Activated T-cell treated with anti-CD3 and anti-CD28 coated beads for 1 hour (primary cell): ENCODE data around the gene GBA3.

Experiments used
- DNase-seq: peaks from one replicate; pipeline ENCODE4 v3.0.0-alpha.2; 2020; ENCODE audit warnings: low read depth

Gene GBA3

DNA sequence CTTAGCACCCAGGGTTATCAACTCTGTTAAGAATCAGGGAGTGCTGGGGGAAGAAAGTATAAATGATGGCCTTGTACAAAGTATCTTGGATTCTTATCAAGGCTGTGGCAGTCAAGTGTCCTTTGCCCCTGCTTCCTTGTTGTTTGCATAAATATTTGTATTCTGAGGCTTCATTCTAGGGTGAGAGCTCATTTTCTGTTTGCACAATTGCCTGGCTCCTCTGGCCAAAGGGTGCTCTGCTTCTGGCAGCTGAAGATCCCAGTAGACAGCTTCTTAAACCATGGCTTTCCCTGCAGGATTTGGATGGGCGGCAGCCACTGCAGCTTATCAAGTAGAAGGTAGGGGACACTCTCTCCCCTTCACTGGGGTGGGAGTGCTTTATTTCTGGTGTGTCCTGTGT, at the start of gene GBA3:
GBA3 (plus strand) TSS at position 202 of the 400 bp plus-strand sequence.
- no peak for DNase-seq

DNA sequence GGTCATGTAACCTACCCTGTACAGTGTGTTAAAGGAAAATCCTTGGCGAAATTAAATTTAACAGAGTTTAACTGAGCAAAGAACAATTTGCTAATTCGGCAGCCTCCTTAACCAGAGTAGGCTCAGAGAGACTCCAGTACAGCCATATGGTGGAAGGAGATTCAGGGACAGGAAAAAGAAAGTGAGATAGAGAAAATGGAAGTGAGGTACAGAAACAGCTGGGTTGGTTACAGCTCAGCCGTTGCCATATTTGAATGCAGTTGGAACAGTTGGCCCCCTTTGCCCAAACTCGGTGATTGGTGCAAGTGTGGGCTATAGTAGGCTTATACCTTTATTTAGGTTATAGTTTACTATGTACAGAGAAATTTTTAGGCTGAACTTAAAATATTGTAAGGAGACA, 48.8 kb upstream of the GBA3 start:
- no peak for DNase-seq

DNA sequence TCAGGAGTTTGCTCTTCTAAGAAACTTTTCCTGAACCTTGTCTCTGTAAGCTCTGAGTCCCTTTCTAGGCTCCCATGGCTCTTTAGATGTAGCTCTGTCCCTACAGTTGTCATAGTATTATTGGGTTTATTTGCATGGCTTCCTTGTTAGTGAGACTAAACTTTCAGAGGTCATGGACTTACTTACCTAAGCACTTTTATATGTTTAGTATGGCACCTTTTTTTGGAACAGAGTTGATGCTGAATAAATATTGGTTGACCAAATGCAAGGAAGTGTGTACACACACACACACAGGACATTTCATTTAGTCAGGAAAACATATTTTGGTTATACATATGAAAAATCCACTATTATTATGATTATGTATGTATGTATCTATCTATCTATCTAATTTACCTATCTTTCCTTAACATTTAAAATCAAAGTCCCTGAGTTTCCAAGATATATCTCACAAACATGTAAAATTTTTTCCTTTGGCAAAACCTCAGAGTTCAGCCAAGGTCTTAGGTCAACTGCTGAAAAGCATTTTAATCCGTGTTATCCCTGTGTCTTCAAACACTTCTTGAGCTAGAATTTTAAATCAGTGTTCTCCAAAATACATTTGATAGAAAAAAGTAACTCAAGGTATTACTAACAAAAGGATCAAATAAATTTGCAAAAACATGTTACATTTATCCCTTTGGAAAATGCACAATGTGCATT, 47.1 kb upstream of the GBA3 start:
- no peak for DNase-seq

GRCh38 chr4:22648996-22649395, 43.7 kb upstream of the GBA3 start:
- DNase-seq, result no peak

- no peak for DNase-seq
Observed at GRCh38 chr4:22650771-22651170, 42.0 kb upstream of the GBA3 start.

DNA sequence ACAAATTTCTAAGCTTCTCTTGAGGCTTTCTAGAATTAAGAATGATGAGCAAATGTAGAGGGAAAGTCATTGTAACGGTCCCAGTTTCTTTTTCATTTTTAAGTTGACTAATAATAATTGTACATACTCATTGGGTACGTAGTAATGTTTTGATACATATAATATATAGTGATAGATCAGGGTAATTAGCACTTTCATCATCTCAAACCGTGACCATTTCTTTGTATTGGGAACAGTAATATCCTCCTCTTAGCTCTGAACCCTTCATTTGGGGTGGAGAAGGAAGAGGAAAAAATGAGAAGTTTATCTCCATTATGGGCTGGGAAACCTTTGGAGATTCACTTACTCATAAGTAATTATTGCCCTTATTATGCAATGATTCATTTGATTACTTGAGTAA, 39.0 kb upstream of the GBA3 start:
- DNase-seq, result no peak

- DNase-seq, result no peak
Observed at GRCh38 chr4:22661443-22661842, 31.3 kb upstream of the GBA3 start.

DNA sequence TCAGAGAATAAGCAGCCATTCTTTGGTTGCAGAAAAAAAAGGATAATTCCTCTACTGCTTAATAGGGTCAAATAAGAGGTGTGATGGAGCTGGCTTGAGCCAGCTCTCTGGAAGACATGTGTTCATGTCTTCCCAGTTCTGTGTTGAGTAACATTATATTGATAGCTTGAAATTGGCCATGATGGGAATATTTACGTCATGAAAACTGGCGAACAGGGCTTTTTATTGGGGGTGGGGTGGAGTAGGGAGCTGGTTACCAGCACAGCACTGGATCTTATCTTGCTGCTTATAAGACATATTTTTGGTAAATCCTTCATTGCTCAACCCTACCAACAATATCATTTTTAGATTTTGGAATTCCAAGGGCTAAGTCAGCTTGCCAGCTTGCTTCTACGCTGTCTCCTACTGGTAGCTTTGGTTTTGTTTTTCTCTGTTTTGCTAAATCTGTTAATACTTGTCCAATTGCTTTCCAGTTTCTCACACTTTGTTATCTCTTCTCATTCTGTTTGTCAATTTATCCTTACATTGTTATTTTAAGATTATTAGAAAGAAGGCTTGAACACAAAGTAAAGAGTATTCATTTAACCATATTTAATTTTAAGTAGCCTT, 25.3 kb upstream of the GBA3 start:
- no peak for DNase-seq

DNA sequence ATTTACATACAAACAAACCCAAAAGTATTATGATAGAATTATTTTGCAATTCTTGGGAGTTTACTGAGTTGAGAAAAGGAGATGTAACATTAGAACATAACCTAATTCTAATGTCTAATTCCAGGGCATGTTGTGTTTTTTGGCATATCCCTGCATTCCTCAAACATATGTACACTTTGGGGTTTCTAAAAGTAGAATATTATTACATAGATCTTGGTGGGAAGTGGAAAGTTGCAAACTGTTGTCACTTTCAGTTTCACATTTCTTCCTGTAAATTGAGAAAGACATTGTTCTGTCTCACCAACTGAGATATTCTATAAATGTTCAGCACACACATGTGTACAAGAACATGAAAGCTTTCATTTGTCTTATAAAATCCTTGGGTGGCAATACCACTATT, 24.4 kb upstream of the GBA3 start:
- DNase-seq, result no peak

DNA sequence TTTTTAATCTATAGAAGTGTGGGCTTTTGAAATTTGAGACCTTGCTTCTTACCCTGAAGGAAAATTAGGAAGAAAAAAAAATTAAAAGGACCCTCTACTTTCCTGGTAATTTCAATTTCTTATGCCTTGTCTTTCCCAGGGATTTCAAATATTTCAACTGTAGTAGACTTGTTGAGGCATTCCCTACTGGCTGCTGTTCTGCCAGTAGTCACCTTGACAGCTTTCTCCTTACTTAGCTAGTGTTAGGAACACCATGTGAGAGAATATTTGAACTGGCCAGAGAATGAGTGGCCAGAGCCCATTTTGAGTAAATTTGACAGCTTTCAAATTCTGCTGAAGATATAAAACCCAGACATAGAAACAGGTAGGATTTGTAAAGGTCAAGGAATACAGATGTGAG, 24.0 kb upstream of the GBA3 start:
- DNase-seq, result no peak

DNA sequence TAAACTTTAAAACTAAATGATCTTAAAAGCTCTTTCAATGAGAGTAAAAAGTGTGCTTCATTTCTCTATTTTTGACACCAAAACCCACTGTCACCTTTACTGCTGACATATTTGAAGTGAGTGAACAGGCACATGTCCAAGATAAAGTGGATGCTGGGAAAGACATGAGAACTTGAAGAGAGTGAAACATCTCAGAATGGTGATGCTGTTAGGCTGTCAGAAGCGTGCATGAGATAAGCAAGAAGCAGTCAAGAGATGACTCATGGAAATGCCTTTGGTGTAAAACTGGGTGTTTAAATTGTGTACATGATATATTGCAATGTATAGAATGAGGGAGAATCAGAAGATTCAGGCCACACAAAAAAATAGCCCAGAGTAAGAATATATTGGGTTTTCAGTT, 21.8 kb upstream of the GBA3 start:
- no peak for DNase-seq

- no peak for DNase-seq
Observed at GRCh38 chr4:22672519-22672918, 20.2 kb upstream of the GBA3 start.

DNA sequence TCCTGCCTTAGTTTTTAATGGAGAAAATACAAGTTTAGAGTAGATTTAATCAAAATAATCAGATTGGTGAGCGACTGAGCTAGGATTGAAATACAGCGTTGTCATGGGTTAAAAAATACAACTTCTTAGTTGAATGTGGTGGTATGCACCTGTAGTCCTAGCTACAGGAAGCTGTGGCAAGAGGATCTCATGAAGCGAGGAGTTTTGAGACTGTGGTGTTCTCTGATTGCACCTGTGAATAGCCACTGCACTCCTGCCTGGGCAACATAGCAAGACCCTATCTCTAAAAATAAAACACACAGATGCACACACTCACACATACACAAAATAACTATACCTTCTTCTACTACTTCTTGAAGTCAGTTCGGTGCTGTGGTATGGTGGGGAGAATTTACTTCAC, 19.8 kb upstream of the GBA3 start:
- DNase-seq, result no peak

- DNase-seq, result no peak
Observed at GRCh38 chr4:22674700-22675099, 18.0 kb upstream of the GBA3 start.

DNA sequence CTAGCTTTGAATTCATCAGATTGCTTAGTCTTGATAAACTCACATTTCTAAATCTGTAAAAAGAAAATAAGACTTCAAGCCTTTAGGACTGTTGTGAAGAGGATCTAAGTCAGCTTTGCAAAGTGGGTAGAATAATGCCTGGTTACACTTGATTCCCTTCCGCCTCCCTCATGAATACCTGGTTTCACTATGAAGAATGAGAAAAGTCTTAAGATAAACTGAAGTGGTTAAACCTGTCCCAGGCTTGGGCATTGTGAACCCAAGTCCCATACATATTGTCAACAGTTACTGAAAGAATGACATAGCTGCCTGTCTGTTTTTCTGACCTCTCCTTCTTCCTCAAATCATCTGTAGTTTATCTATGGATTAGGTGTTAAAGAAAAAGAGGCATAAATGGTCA, 16.7 kb upstream of the GBA3 start:
- DNase-seq, result no peak

- DNase-seq, result no peak
Observed at GRCh38 chr4:22677780-22678179, 15.0 kb upstream of the GBA3 start.

DNA sequence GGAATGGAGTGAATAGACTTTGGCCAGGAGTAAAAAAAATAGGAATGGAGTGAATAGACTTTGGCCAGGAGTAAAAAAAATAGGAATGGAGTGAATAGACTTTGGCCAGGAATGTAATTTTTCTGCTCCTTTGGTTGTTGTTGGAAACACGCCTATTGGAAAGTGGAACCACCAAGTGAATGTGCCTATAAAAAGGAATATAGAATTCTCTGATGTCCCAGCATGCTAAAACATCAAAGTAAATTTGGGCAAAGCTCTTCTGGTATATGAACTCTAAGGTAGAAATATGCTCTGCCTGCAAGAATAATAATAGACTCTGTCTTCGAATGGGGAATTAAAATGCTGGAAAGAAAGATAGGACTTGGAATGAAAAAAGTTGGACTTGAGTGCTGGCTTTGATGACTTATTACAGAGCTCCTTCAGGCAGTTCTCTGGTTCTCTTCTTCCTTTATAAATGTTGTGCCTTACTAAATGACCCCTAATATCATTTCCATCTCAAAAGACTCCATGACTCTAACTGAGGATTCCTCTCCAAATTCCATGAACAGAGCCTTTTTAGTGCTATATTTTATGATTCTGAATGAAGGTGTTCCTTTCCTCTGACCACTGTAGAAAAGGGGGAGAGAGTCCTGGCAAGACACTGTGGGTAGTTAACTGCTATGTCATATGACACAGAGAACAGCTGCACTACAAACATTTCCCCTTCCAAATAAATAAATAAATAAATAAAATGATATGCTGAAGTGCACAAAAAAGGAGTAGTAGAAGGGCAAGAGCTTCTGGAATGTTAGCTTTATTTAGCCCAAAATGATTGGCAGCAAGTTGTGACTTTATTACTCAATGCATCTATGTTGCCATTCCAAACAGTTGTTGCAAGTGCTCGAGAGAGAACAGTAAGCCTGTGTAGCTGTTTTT, 13.5 kb upstream of the GBA3 start:
- DNase-seq, result no peak

- DNase-seq, result no peak
Observed at GRCh38 chr4:22680065-22680642, 12.6 kb upstream of the GBA3 start.

DNA sequence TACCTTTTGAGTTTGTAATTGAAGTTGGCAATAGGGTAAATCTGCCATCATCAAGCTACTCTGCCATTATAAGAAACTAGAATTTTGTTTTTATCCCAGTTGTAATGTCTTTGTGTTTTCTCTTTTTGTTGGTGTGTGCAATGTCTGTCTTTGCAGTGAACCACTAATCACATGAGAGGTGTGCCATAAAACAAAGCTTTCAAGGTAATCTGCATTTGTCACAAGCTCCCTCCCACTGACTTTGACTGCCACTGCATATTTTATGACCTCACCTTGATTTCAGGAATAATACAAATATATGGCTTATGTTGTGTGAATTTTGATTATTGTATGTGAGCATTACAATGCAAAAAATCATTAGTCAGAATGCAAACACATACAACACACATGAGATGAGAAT, 9.0 kb upstream of the GBA3 start:
- DNase-seq, result no peak

DNA sequence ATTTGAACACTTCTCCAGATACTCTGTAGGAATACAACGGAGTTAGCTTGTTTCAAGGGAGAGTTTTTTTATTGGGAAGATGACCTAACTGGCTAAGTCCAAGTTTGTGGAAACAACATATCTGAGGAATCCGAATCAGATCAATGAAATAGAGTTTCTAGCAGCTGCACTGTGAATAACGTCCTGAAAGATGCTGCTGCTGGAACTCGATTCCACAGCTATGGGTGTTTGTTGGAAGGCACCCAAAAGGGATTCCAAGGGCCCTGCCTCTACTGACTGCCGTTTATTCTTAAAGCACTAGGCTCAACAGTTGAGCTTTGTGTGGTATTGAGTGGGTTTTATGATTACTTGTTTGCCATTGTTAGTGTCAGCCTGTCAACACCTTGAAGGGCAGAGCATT, 6.6 kb upstream of the GBA3 start:
- DNase-seq, result no peak

DNA sequence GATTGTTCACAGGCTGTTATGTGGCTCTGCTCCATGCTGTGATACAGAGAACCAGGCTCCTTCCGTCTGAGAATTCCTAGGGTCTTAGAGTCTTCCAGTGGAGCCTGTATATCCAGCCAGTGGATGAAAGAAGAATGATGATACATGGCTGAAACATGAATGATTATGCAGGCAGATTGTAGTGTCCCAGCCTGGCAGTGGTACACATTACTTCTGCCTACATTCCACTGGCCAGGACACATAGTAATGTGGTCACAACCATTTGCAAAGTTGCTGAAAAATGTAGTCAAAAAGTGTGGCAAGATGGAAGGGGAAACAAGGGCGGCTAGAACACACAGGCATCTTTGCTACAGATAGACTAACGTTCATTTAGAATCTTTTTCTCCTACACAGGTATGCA, 4.5 kb upstream of the GBA3 start:
- no peak for DNase-seq

GRCh38 chr4:22689428-22689827, 3.3 kb upstream of the GBA3 start:
- no peak for DNase-seq

GRCh38 chr4:22695029-22695428, 2.3 kb downstream of the GBA3 start:
- DNase-seq, result no peak
